Transverse colon (tissue), 4 donors: ENCODE results near the gene DRD2. TPM values are rescaled to one million over a fixed set of nuclear protein-coding genes. Genes with fewer than 3 reads are reported as not detected.

Experiments used
- DNase-seq: peaks from one replicate; pipeline ENCODE4 v3.0.0-alpha.2; 2019
- H3K27ac ChIP-seq, 4 donors: fragments of 200-600 bp; sonication (generic); 2 replicates each; pipeline ENCODE4 v1.5.1; 2016 to 2018; ENCODE audit warnings: inconsistent platforms in 4 of 4
- H3K27me3 ChIP-seq: fragments of 200-600 bp; sonication (generic); 2 replicates; pipeline ENCODE4 v1.5.1; 2017; ENCODE audit warnings: inconsistent platforms
- H3K36me3 ChIP-seq, 4 donors: fragments of 200-600 bp; sonication (generic); 2 replicates each; pipeline ENCODE4 v1.5.1; 2017 to 2019; ENCODE audit warnings: inconsistent platforms in 4 of 4
- H3K4me1 ChIP-seq, 4 donors: fragments of 200-600 bp; sonication (generic); 2 replicates each; pipeline ENCODE4 v1.5.1; 2017 to 2020; ENCODE audit warnings: inconsistent platforms in 4 of 4
- H3K4me3 ChIP-seq, 4 donors: fragments of 200-600 bp; sonication (generic); 1 replicate in 1 of 4; 2 replicates in 3 of 4; pipeline versions ENCODE4 v1.5.1 to v1.6.1; 2017 to 2019; ENCODE audit warnings: inconsistent platforms in 4 of 4
- H3K9me3 ChIP-seq, 2 donors: fragments of 200-600 bp; sonication (generic); 2 replicates each; pipeline ENCODE4 v1.5.1; 2017 to 2019; ENCODE audit warnings: inconsistent platforms in 2 of 2
- EP300 ChIP-seq: sonication (generic); formaldehyde crosslinking; IDR thresholded peaks from one replicate; pipeline ENCODE4 v1.6.1; 2017; ENCODE audit warnings: antibody characterized with exemption, low read depth
- POLR2A ChIP-seq: fragments of 450-650 bp; IDR thresholded peaks from one replicate; pipeline ENCODE4 v1.6.1; 2016; ENCODE audit warnings: antibody characterized with exemption, mild to moderate bottlenecking, moderate library complexity
- POLR2AphosphoS5 ChIP-seq, 3 donors: sonication (generic); formaldehyde crosslinking; IDR thresholded peaks; one replicate each; pipeline ENCODE4 v1.6.1; 2016; ENCODE audit warnings: antibody characterized with exemption in 3 of 3
- WGBS, 2 donors: methylation state at CpG; one replicate each; pipeline ENCODE4 v1.1.5; 2018; ENCODE audit warnings: low coverage in 1 of 2; 5-methylcytosine and 5-hydroxymethylcytosine counted together
- in situ Hi-C, 4 donors: fragments of 200-750 bp; cut with MboI; loops; one replicate each; pipeline versions ENCODE4 v1.15.0 to v1.15.1; 2017; ENCODE audit warnings: low sequenced_read_pairs in 3 of 4, low pct_ligation_motif_present in 1 of 4, low pct_unique_long_range_greater_than_20kb in 1 of 4
- intact Hi-C: fragments of 100-400 bp; cut with DNase I; formaldehyde crosslinking; loops from one replicate; pipeline ENCODE4 v1.15.1; 2023; ENCODE audit warnings: low total_unique reads
- total RNA-seq, 4 donors: library from RNA; depleted of rRNA; stranded (reverse); fragments of >200 nt; gene quantifications; one replicate each; pipeline ENCODE4 v1.1.0, GENCODE V29; 2016
- TF ChIP-seq, protein P1 (sequence below), 5 experiments: fragments of 200-600 bp in 3 of 5; fragments of 450-650 bp in 2 of 5; sonication (generic) in 3 of 5; IDR thresholded peaks; 1 replicate in 2 of 5; 2 replicates in 3 of 5; pipeline ENCODE4 v1.5.1; 2016 to 2017; ENCODE audit warnings: antibody characterized with exemption in 5 of 5, inconsistent platforms in 3 of 5, mild to moderate bottlenecking in 2 of 5, moderate library complexity in 1 of 5

Gene DRD2
- total RNA-seq, 4 donors from 2014 or later = 0.16 to 0.40 TPM; not detected in 2

DNA sequence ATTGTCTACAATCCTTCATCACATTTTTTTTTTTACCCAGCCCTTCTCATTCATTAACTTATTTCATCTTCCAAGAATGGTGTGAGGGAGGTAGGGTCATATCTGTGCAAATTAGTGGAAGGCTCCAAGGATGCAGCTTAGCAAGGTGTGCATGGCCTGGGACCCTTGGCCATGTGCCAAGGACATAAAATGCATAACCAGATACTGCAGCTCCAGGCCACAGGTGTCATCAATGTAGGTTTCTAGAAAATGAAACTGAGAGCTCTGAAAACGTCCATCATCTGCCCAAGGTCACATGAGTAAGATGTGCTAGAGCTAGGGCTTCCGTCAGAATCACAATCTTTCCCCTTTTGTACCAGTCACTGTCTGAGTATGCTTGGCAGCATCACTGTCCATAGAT is 57.8 kb downstream of the DRD2 start:
- Histone ChIP-seq H3K4me3 (no peak overlapping the region), H3K27me3 (no peaks in the 10 kb centered on the region), H3K9me3 (no peaks in the 10 kb centered on the region), H3K4me1 (no peaks in the 10 kb centered on the region), H3K27ac (no peak overlapping the region), H3K36me3 (no peaks in the 10 kb centered on the region)
- 71% methylated on average over 2 of the region's 2 CpGs; no CpG with 5 or more reads in 1 of the 2 donors for WGBS, 2 donors
- intact Hi-C loops = no loop called here
- in situ Hi-C loops = no loop called here
- DNase-seq = no peak
- TF ChIP-seq, protein P1, sequence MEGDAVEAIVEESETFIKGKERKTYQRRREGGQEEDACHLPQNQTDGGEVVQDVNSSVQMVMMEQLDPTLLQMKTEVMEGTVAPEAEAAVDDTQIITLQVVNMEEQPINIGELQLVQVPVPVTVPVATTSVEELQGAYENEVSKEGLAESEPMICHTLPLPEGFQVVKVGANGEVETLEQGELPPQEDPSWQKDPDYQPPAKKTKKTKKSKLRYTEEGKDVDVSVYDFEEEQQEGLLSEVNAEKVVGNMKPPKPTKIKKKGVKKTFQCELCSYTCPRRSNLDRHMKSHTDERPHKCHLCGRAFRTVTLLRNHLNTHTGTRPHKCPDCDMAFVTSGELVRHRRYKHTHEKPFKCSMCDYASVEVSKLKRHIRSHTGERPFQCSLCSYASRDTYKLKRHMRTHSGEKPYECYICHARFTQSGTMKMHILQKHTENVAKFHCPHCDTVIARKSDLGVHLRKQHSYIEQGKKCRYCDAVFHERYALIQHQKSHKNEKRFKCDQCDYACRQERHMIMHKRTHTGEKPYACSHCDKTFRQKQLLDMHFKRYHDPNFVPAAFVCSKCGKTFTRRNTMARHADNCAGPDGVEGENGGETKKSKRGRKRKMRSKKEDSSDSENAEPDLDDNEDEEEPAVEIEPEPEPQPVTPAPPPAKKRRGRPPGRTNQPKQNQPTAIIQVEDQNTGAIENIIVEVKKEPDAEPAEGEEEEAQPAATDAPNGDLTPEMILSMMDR (IDR thresholded peaks at IDR 0.05) = no peak
- TF ChIP-seq POLR2AphosphoS5 (IDR thresholded peaks at IDR 0.05) (no peak), EP300 (no peak), POLR2A (no peak)

- Histone ChIP-seq H3K4me1 (no peaks in the 10 kb centered on the region), H3K27ac (no peak overlapping the region), H3K36me3 (no peaks in the 10 kb centered on the region), H3K4me3 (no peak overlapping the region), H3K27me3 (no peaks in the 10 kb centered on the region), H3K9me3 (no peaks in the 10 kb centered on the region)
- TF ChIP-seq, protein P1 (IDR thresholded peaks at IDR 0.05) = no peak
- TF ChIP-seq POLR2AphosphoS5 (IDR thresholded peaks at IDR 0.05) (no peak), EP300 (no peak), POLR2A (no peak)
- intact Hi-C loops = no loop called here
- in situ Hi-C loops = no loop called here
- WGBS, 2 donors = 90 to 96% methylated on average over 4 to 16 of the region's 16 CpGs
- no peak for DNase-seq
Observed at GRCh38 chr11:113415343-113415742, 59.9 kb downstream of the DRD2 start.

DNA sequence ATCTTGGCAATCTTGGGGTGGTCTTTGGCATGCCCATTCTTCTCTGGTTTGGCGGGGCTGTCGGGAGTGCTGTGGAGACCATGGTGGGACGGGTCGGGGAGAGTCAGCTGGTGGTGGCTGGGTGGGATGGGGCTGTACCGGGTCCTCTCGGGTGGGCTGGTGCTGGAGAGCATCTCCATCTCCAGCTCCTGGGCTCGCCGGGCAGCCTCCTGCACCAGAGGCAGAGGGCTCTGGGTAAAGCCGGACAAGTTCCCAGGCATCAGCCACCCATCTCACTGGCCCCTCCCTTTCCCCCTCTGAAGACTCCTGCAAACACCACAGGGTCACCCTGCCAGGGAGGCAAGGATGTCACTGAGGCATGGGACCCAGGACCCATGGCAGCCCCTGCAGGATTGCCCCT is 62.5 kb downstream of the DRD2 start:
- Histone ChIP-seq H3K27ac (no peak overlapping the region), H3K4me3 (no peak overlapping the region), H3K9me3 (no peaks in the 10 kb centered on the region), H3K36me3 (no peaks in the 10 kb centered on the region), H3K27me3 (no peaks in the 10 kb centered on the region), H3K4me1 (no peaks in the 10 kb centered on the region)
- 95% methylated on average over 9 of the region's 9 CpGs; no CpG with 5 or more reads in 1 of the 2 donors for WGBS, 2 donors
- TF ChIP-seq POLR2AphosphoS5 (IDR thresholded peaks at IDR 0.05) = no peak
- TF ChIP-seq, protein P1 (IDR thresholded peaks at IDR 0.05) = no peak
- TF ChIP-seq EP300 = no peak
- no peak for TF ChIP-seq POLR2A
- no peak for DNase-seq
- intact Hi-C loops (no loop called here), in situ Hi-C loops (no loop called here)

DNA sequence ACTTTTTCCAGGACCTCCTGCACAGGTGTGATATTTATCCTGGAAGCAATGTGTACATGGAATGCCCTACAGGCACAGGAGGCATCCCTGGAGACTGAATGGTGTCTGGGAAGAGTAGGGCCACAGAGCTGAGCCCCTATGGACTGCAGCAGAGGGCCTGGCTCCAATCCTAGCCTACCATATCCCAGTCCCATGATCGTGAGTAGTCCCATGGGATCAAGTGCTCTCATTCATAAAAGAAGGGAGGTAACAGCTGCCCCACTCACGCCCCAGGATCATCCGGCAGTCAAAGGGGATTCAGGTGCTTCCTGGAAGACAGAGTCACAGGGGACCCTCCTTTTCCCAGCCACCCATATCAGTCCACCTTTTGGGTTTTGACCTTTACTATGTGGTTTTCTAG is 63.7 kb downstream of the DRD2 start:
- Histone ChIP-seq H3K27ac (no peak overlapping the region), H3K36me3 (no peaks in the 10 kb centered on the region), H3K9me3 (no peaks in the 10 kb centered on the region), H3K4me1 (no peaks in the 10 kb centered on the region), H3K4me3 (no peak overlapping the region), H3K27me3 (no peaks in the 10 kb centered on the region)
- intact Hi-C loops (no loop called here), in situ Hi-C loops (no loop called here)
- 78% methylated on average over 3 of the region's 3 CpGs; no CpG with 5 or more reads in 1 of the 2 donors for WGBS, 2 donors
- TF ChIP-seq, protein P1 (IDR thresholded peaks at IDR 0.05) = no peak
- TF ChIP-seq POLR2A (no peak), POLR2AphosphoS5 (IDR thresholded peaks at IDR 0.05) (no peak), EP300 (no peak)
- no peak for DNase-seq
